GM18508 (cell line): ENCODE measurements around the gene ABHD13.

ENCODE experiments used
- ATAC-seq: cut with Tn5 transposase; IDR thresholded peaks from one replicate; pipeline ENCODE4 v1.9.1; 2021; ENCODE audit warnings: moderate number of reproducible peaks; ENCODE audit not compliant: insufficient read depth, unreplicated experiment

ABHD13 gene

DNA sequence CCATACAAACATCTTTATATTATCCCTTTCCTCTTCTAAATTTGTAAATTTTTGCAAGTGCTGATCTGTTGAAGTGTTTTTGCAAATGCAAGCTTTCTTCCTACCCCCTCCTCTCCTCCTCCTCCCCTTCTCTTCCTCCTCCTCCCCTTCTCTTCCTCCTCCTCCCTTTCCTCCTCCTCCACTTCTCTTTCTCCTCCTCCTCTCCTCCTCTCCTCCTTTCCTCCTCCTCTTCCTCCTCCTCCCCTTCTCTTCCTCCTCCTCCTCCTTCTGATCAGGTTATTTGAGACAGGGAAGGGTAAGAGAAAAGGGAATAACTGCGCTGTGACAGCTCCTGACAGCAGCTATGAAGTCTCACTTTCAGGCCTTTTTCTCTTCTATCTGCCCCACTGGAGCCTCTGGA is 60.3 kb downstream of the ABHD13 start:
- ATAC-seq = no peak

DNA sequence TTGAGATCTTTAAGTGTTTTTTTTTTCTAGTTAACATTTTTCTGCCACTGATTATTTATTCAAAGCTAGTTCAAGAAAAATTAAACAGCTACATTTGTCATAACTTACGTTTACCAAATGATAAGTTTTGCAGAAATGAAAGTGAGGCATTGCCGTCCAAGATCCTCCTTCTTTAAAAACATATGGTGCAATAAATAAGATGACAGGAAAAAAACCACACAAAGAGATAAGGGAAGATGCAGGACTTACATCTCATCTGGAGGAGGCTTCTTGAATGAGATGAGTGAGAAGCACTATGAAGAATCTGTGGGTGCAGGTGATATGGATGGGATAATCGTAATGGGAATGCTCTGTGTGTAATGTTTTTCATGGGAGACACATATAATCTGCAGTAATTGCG is 63.7 kb downstream of the ABHD13 start:
- ATAC-seq = no peak

DNA sequence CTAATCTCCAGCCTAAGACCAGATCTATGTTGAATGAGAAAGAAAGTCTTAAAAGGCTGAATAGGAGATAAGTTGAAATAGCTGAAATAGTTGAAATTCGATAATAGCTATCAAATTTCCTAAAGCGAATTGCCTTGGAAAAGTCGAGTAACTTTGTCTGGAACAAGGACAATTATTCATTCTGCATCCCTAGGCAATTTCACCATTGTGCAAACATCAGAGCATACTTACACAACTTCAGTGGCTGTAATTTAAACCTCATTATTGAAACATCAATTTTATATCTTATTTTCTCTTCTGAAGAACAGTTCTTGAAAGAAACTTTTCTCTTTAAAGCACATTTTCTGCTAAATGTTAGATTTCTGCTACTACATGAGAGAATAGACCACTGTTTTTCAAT is 64.9 kb downstream of the ABHD13 start:
- no peak for ATAC-seq
